HG03039 (cell line): ENCODE data around the gene ZFX.
A peak's percentile ranks its signal among the peaks of the same experiment; 100 is the strongest.

Source experiments
- ATAC-seq: cut with Tn5 transposase; IDR thresholded peaks from one replicate; pipeline ENCODE4 v1.9.1; 2021; ENCODE audit warnings: mild to moderate bottlenecking, moderate library complexity; ENCODE audit not compliant: unreplicated experiment

The ZFX gene

GRCh38 chrX:24232796-24233195 lies 83.3 kb downstream of the ZFX start:
- ATAC-seq: no peak

- ATAC-seq: no peak
These were observed 85.7 kb downstream of the ZFX start for GRCh38 chrX:24235084-24235710.

- ATAC-seq: no peak
These were observed 92.5 kb downstream of the ZFX start for GRCh38 chrX:24241822-24242648.

- peak; percentile 68 for ATAC-seq
These were observed 93.2 kb downstream of the ZFX start for GRCh38 chrX:24242649-24243175.

- ATAC-seq: no peak
These were observed 93.7 kb downstream of the ZFX start for GRCh38 chrX:24243188-24243587.

- no peak for ATAC-seq
These were observed 94.2 kb downstream of the ZFX start for GRCh38 chrX:24243692-24244091.

GRCh38 chrX:24245202-24245601 lies 95.7 kb downstream of the ZFX start:
- no peak for ATAC-seq

GRCh38 chrX:24248042-24248441 lies 98.5 kb downstream of the ZFX start:
- no peak for ATAC-seq

GRCh38 chrX:24253030-24253429 lies 103.5 kb downstream of the ZFX start:
- ATAC-seq: no peak

- ATAC-seq: no peak
These were observed 103.9 kb downstream of the ZFX start for GRCh38 chrX:24253469-24253868.

- ATAC-seq: no peak
These were observed 107.5 kb downstream of the ZFX start for GRCh38 chrX:24257011-24257410.

GRCh38 chrX:24259544-24260240 lies 110.2 kb downstream of the ZFX start:
- no peak for ATAC-seq

- no peak for ATAC-seq
These were observed 111.5 kb downstream of the ZFX start for GRCh38 chrX:24260842-24261550.

GRCh38 chrX:24262309-24262708 lies 112.8 kb downstream of the ZFX start:
- no peak for ATAC-seq

- ATAC-seq: no peak
These were observed 114.9 kb downstream of the ZFX start for GRCh38 chrX:24264383-24264782.
